Lower leg skin (tissue), 3 donors: ENCODE results near the gene KANK4.

Experiments
- POLR2A ChIP-seq, 2 donors: fragments of 450-650 bp; IDR thresholded peaks; one replicate each; pipeline ENCODE4 v1.6.1; 2016 to 2017; ENCODE audit warnings: antibody characterized with exemption in 2 of 2, mild to moderate bottlenecking in 1 of 2, moderate library complexity in 1 of 2
- TF ChIP-seq, protein P1 (sequence below), 3 donors: fragments of 450-650 bp; IDR thresholded peaks; one replicate each; pipeline ENCODE4 v1.5.1; 2016; ENCODE audit warnings: antibody characterized with exemption in 3 of 3, mild to moderate bottlenecking in 3 of 3, moderate library complexity in 2 of 3

DNA sequence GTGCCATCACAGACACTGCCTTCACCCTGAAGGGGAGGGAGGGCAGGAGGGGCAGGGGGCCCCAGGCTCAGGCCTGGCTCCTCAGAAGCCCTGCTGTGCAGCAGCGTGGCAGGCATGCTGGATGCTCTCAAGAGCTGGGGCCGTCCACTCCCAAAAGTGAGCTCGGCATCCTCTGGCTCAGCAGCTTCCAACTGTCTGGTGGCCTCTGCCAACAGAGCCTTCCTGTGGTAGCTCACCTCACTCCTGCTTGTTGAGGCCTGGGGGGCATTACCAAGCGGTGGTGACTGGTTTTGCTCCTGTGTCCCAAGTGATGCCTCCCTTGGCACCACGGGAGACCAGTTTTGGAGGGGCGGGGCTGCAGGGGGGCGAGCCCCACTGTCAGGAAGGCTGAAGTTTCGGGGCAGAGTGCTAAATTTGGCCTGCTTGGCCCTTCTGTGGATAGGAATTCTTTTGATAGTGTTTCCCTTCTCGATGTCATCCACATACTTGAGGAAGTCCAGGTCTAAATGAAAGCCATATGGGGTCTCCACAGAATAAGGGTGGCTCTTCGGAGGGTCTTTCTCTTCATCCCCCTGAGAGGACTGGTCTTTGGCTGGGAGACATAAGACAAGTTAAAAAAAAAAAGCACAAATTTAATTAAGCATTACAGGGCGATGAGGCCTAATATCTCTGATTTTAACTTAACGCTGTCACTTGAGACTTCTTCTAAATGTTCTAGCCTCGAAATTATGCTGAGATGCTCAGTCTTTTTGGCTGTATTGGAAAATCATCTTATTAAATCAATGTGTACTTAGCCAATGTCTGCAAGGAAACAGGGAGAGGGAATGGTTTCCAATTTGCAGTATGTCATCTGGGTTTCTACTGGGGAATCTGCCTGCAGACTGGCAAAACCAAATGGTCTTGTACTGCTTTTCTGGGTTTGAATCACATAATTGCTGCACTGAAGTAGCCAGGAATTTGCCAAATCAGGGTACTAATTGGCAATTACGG, 44.4 kb downstream of the KANK4 start:
- TF ChIP-seq, protein P1, sequence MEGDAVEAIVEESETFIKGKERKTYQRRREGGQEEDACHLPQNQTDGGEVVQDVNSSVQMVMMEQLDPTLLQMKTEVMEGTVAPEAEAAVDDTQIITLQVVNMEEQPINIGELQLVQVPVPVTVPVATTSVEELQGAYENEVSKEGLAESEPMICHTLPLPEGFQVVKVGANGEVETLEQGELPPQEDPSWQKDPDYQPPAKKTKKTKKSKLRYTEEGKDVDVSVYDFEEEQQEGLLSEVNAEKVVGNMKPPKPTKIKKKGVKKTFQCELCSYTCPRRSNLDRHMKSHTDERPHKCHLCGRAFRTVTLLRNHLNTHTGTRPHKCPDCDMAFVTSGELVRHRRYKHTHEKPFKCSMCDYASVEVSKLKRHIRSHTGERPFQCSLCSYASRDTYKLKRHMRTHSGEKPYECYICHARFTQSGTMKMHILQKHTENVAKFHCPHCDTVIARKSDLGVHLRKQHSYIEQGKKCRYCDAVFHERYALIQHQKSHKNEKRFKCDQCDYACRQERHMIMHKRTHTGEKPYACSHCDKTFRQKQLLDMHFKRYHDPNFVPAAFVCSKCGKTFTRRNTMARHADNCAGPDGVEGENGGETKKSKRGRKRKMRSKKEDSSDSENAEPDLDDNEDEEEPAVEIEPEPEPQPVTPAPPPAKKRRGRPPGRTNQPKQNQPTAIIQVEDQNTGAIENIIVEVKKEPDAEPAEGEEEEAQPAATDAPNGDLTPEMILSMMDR (IDR thresholded peaks at IDR 0.05), result no peak
- TF ChIP-seq POLR2A (IDR thresholded peaks at IDR 0.05), result no peak
